Stimulated activated effector memory CD8-positive, alpha-beta T cell treated with anti-CD3 and anti-CD28 coated beads, Interleukin-12 subunit alpha, Interleukin-12 subunit beta, amount 100 ng/mL, for 72 hours (primary cell): Measurements from ENCODE around the gene IRF7.
"Not testable (repeated sequence)": the region's sequence is repeated elsewhere in the genome, so short reads cannot be mapped to it uniquely, and the experiment has no call there.

Experiments
- ATAC-seq: fragments of 150-1000 bp; cut with Tn5 transposase; 2 replicates; pipeline ENCODE4 v1.10.0; 2021
- DNase-seq, 2 donors: peaks; one replicate each; pipeline ENCODE4 v3.0.0; 2021 to 2022; ENCODE audit warnings: low spot score in 2 of 2
- H3K27ac Mint-ChIP-seq: one replicate; pipeline ENCODE4 v1.8.0; 2022; ENCODE audit warnings: mild to moderate bottlenecking, mixed read lengths
- H3K36me3 Mint-ChIP-seq: one replicate; pipeline ENCODE4 v1.8.0; 2022; ENCODE audit warnings: mild to moderate bottlenecking, mixed read lengths
- H3K4me1 Mint-ChIP-seq: one replicate; pipeline ENCODE4 v1.8.0; 2022; ENCODE audit warnings: mixed read lengths
- H3K4me3 Mint-ChIP-seq: one replicate; pipeline ENCODE4 v1.8.0; 2022; ENCODE audit warnings: mild to moderate bottlenecking, mixed read lengths
- H3K9me3 Mint-ChIP-seq: one replicate; pipeline ENCODE4 v1.8.0; 2022; ENCODE audit warnings: mixed read lengths

Gene IRF7

DNA sequence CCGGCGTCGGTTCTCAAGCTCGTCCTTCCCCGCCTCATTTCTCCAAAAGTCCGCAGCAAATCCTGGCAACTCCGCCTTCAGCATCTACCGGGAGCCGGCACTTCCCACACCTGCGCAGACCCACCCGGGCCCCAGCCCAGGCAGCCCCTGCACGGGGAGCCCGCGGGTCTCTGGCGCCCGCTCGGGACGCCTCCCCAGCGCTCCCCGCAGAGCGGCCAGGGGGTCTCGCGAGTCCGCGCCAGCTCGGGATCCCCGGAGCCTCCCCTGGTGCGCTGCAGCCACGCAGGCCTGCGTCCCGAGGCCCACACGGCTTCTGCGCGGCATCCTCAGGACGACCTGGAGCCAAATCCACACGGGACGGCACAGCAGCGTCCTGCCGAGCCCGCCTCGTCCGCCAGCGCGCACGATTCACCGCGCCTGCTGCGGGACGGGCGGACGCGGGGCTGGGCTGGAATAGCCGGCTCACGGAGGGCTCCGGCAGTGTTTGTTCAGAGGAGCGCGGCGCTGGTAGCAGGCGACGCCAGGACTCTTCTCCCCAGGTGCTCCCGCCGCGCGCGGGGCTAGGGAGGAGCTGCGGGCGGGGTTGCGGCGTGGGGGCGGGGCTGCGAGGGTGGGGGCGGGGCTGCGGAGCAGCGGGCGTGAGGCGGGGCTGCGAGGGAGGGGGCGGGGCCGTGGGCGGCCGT lies 40.3 kb downstream of the IRF7 start:
- Mint-ChIP-seq H3K9me3 (no peaks in the 10 kb centered on the region), H3K36me3 (peaks cover 40% of the 10 kb centered on the region), H3K4me1 (peaks cover 47% of the 10 kb centered on the region), H3K27ac (peak overlapping the region; percentile 99), H3K4me3 (peak overlapping the region; percentile 82)
- DNase-seq (no peak), ATAC-seq (peak; percentile 49)

DNA sequence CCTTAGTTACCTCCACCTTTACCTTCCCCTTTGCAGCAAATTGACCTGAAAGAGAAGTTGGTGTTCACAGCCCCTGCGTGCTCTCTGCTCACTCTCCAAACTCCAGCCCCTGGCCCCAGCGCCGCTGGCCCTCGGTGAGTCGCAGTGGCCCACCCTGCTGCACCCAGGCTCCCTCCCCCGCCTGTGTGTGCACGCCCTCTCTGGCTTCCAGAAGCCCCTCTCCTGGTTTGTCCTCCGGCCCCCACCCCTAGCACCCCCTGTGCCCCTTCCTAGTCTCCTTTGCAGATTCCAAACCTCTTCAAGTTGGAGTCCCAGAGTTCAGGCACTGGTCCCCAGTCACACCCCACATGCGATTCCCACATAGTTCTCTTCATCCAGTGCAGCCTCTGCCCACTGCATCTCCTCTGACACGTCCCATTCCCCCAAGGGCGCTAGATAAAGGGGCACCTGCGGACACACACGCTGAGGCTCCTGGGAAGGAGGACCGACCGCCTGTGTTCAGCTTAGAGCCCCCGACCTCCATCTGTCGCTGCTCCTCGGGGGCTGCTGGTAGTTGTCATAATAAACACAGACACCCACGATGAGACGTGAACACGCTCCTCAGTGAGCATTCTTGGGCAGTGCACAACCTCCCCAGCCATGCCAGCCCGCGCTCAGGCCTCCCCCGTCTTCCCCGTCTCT lies 41.0 kb downstream of the IRF7 start:
- H3K4me3 Mint-ChIP-seq = peak overlapping the region; percentile 82
- H3K27ac Mint-ChIP-seq = peak overlapping the region; percentile 58
- peaks cover 37% of the 10 kb centered on the region for H3K36me3 Mint-ChIP-seq
- no peaks in the 10 kb centered on the region for H3K9me3 Mint-ChIP-seq
- H3K4me1 Mint-ChIP-seq = peaks cover 40% of the 10 kb centered on the region
- ATAC-seq = no peak
- DNase-seq = peak in 1 of 2 donors; percentile 60

DNA sequence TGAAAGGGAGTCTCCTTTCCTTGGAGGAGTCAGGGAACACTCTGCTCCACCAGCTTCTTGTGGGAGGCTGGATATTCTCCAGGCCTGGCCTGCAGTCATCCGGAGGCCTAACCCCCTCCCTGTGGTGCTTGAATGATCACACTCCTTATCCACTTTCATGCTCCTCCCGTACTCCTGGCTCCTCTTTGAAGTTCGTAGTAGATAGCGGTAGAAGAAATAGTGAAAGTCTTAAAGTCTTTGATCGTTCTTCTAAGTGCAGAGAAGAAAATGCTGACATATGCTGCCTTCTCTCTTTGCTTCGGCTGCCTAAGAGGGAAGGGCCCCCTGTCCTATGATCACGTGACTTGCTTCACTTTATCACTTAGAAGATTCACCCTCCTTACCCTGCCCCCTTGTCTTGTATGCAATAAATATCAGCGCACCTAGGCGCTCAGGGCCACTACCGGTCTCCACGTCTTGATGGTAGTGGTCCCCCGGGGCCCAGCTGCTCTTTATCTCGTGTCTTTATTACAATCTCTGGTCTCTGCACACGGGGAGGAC lies 41.6 kb downstream of the IRF7 start:
- H3K27ac Mint-ChIP-seq = not testable (repeated sequence)

DNA sequence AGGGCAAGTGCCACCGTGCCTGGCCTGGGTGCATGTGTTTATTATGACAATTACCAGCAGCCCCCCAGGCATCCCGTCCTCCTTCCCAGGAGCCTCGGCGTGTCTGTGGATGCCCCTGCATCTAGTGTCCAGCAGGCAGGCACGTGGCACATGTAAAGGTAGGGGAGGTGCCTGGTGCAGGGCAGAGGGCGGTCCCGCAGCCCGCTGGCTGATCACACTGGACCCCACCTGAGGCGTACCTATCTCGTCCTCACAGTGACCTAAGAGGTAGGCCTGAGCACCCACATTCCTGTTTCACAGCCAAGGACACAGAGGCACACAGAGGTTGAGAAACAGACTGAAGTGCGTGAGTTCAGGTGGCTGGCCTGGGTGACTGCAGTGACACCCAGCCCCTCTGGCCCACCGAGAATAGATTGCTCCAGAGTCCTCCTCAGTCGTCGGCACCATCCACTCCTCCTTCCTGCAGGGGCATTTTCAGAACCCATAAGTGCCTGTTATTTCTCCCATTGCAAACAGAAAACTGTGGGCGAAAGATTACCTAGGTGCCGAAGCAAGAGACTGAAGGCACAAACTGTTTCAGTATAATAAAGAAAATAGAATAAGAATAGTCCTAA lies 42.5 kb downstream of the IRF7 start:
- DNase-seq = no peak
- H3K4me3 Mint-ChIP-seq = no peak overlapping the region
- H3K9me3 Mint-ChIP-seq = no peaks in the 10 kb centered on the region
- ATAC-seq = no peak
- H3K36me3 Mint-ChIP-seq = peaks cover 25% of the 10 kb centered on the region
- peaks cover 25% of the 10 kb centered on the region for H3K4me1 Mint-ChIP-seq
- no peak overlapping the region for H3K27ac Mint-ChIP-seq

More for the DNA sequence above, 41.6 kb downstream of the IRF7 start:
- ATAC-seq, H3K9me3 Mint-ChIP-seq, DNase-seq: not testable (repeated sequence)
- H3K36me3 Mint-ChIP-seq = peaks cover 33% of the 10 kb centered on the region
- H3K4me3 Mint-ChIP-seq = peak overlapping the region; percentile 82
- H3K4me1 Mint-ChIP-seq = peaks cover 33% of the 10 kb centered on the region

DNA sequence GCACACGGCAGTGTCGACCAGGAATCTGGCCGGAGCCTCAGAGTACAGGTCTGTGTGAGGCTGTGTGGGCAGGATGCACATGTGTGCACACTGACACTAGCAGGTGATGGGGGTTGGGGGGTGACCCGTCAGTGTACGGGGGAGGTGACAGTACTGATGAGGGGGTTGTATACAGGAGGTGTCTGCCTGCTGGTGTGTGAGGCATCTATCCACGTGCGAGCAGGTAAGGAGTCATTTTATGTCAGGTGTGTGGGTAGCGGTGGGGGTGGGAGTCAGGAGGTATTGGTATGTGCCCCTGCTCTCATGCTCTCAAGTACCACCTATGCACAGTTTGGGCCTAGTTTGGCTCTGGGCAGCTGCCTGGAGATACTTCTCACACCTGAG lies 44.0 kb downstream of the IRF7 start:
- Mint-ChIP-seq H3K9me3 (no peaks in the 10 kb centered on the region), H3K4me1 (peaks cover 14% of the 10 kb centered on the region), H3K4me3 (no peak overlapping the region), H3K27ac (no peak overlapping the region), H3K36me3 (peaks cover 26% of the 10 kb centered on the region)
- ATAC-seq (no peak), DNase-seq (no peak)

DNA sequence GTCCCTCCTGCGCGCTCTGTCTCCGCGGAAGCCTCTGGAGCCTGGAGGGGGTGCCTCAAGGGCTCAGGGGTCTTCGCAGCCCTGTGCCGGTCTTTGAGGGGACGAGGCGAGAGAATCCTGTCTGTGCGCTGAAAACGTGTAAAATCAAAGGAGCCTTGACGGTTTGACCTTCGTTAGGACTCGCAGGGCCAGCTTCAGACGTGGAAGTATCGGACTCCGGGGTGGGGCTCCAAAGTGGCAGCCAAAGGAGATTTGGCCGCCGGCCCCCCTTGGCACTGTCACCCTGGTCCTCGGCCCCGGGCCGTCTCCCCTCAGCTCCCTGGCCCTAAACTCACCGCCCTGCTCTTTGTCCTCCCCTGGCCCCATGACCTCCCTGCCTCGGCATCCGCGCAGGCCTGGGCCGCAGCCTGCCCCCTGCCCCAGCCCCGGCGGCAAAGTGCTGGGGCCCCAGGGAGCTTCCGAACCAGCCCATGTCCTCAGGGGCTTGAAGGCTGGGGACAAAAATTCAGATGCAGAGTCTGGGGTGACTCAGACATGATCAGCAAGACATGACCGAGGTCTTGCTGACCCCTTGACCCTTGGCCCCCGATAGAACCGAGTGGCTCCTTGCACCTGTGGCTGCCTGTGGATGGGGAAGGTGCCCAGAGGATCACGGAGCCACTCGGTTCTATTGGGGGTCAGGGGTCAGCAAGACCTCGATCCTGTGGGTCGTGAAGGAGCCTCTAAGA lies 46.4 kb downstream of the IRF7 start:
- Mint-ChIP-seq H3K36me3 (peaks cover 31% of the 10 kb centered on the region), H3K4me3 (peak overlapping the region; percentile 75), H3K4me1 (peaks cover 4% of the 10 kb centered on the region), H3K9me3 (no peaks in the 10 kb centered on the region), H3K27ac (peak overlapping the region; percentile 54)
- DNase-seq (no peak), ATAC-seq (no peak)

DNA sequence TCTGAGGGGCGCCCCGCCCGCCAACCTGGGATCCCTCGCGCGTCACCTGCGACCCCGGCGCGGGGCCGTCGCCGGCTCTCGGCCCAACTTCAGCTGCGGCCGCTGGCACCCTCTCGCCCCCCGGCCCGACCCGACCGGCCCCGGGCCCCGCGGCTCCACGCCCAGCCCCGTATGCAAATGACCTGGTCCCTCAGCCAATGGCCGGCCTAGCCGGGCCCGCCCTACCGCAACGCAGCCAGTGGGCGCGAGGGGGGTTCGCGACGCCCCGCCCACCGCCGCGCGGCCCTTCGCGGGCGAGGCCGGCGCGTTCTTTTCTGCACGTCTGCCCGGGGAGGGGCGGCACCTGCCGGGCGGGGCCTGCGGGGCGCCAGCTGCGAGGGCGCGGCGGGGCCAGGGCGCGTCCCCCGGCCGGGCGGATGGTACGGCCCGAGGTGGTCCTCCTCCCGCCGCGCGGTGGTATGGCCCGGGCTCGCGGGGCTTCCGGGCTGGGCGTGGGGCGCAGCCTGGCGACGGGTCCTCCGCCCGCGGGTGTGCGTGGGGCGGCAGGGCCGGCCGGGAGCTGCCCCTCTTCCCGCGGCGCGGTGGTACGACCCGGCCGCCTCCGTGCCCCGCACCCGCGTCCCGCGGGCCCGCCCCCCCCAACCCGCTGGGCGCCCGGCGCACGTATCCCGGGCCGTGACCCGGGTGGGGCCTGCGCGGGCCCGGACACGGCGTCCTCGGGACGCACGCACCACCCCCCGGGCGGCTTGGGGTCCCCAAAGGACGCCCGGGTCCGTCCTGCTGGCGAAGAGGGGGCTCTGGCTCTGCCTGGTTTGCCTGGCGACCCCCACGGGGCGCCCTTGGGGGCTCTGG lies 47.2 kb downstream of the IRF7 start:
- Mint-ChIP-seq H3K9me3 (no peaks in the 10 kb centered on the region), H3K4me1 (peaks cover 4% of the 10 kb centered on the region), H3K36me3 (peaks cover 39% of the 10 kb centered on the region), H3K4me3 (peak overlapping the region; percentile 75), H3K27ac (peak overlapping the region; percentile 54)
- ATAC-seq (peak; percentile 94), DNase-seq (peak; percentile 93 to 98)

DNA sequence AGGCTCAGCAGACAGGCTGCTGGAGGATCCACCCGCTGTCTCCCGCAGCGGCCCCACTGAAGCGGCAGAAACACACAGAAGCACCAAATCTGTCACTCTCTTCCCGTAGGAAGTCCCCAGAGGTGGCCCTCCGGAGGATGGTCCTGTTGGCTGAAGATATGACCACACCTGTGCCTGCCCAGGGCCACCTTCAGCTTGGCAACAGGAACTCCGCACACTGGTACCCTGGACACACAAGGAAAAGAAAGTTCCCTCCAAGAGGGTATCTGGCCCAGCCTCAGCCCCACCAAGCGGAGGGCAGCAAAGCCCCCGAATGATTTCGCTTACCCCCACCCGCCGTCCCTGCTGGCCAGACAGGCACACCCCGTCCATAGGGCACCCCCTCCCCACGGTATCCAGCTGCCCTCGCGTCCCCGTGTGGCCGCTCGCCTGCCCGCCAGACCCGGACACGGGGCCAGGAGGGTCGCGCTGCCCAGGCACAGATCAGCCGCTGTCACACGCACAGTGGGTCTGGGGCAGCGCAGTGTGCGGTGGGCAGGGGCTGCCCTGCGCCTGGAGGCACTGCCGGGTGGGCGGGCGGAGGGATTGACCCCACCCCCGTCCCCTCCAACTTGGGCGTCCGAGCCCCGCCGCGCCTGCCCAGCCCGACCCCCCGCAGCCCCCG lies 48.0 kb downstream of the IRF7 start:
- DNase-seq (no peak), ATAC-seq (no peak)
- Mint-ChIP-seq H3K4me1 (peaks cover 6% of the 10 kb centered on the region), H3K4me3 (peak overlapping the region; percentile 75), H3K9me3 (no peaks in the 10 kb centered on the region), H3K36me3 (peaks cover 44% of the 10 kb centered on the region), H3K27ac (no peak overlapping the region)

DNA sequence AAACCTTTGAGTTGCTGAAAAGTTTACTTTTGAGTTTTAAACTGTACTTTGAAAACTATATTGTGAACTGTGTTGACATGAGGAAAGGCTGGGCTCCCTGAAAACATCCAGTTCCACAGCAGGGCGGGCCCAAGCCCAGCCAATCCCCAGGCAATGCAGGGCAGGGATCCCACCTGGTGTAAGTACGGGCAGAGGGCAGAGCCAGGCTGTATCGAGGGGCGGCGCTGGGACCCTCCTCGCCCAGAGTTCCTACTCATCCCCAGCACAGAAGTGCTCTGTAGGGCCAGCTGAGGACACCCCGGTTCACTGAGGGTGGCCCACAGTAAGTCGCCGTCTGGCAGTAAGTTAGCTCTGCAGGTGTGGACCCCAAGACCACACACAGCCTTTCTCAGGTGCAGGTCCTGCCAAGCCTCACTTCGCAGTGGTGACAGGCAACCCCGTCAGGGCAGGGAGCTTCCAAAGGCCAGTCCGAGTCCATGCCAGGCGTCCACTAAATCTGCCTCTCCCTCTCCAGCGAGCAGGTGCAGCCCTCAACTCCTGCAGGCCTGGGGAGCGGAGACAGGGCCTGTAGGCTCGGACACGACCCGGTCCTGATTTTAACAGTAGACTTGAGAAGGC lies 48.6 kb downstream of the IRF7 start:
- H3K4me1 Mint-ChIP-seq = peaks cover 6% of the 10 kb centered on the region
- H3K4me3 Mint-ChIP-seq = peak overlapping the region; percentile 75
- H3K36me3 Mint-ChIP-seq = peaks cover 44% of the 10 kb centered on the region
- no peak for DNase-seq
- peak overlapping the region; percentile 37 for H3K27ac Mint-ChIP-seq
- ATAC-seq = no peak
- H3K9me3 Mint-ChIP-seq = no peaks in the 10 kb centered on the region

DNA sequence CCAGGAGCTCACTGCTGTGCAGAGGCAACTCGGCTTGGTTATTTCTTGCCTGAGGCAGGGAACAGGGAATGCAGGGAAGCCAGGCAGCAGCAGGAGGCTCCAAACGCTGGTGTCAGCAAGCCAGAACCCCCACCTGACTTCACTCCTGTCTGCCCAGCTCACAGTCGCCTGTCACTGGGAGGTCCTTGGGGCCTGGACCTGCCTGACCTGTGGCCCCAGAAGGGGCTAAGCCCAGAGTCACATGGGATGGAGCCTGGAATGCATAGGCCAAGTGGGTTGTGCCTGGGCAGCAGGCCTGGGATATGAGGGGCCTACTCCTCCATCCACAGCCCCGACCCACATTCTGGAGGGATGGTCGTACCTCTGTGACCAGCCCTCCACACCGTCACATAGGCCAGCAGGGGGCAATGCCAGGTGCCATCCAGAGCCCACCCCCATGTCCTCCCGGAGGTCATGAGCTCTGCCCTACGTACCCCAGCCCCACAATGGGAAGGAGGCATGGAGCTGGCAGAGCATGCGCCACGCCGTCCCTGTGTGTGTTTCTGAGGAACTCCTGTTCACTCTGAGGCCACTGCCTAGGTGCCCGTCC lies 49.7 kb downstream of the IRF7 start:
- no peak for ATAC-seq
- Mint-ChIP-seq H3K4me1 (peaks cover 12% of the 10 kb centered on the region), H3K27ac (no peak overlapping the region), H3K9me3 (no peaks in the 10 kb centered on the region), H3K36me3 (peaks cover 52% of the 10 kb centered on the region), H3K4me3 (peak overlapping the region; percentile 75)
- DNase-seq = no peak

DNA sequence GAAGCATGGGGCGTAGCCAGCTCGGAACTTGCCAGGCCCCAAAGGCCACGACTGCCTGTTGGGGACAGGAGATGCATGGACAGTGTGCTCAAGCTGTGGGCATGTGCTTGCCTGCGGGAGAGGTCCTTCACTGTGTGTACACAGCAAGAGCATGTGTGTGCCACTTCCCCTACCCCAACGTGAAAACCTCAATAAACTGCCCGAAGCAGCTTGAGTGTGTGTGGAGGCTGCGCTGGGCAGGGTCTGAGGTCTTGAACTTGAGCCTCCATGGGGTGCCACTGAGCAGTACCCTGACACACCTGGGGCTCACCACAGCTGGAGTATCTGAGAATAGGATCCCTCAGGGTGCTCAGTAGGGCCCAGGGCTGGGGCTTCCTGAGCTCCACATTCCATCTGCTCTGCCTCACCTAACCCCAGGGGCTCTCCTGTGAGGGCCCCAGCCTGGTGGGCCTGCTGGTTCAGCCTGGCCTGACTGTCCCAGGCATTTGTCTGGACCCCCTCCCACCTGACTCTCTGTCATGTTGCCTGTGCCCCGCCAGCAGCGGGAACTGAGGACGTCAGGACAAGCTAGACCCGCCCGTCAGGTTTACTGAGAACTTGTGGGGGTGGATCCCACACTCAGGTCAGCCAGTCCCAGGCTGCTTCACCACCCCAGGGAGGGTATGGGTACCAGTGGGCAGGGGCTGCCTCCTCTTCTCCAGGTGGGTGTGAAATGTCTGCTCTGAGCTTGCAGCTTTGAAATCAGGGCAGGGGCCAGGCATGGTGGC lies 51.8 kb downstream of the IRF7 start:
- no peaks in the 10 kb centered on the region for H3K9me3 Mint-ChIP-seq
- peaks cover 20% of the 10 kb centered on the region for H3K4me1 Mint-ChIP-seq
- ATAC-seq (no peak), DNase-seq (no peak)
- peak overlapping the region; percentile 63 for H3K27ac Mint-ChIP-seq
- H3K4me3 Mint-ChIP-seq = no peak overlapping the region
- peaks cover 60% of the 10 kb centered on the region for H3K36me3 Mint-ChIP-seq

DNA sequence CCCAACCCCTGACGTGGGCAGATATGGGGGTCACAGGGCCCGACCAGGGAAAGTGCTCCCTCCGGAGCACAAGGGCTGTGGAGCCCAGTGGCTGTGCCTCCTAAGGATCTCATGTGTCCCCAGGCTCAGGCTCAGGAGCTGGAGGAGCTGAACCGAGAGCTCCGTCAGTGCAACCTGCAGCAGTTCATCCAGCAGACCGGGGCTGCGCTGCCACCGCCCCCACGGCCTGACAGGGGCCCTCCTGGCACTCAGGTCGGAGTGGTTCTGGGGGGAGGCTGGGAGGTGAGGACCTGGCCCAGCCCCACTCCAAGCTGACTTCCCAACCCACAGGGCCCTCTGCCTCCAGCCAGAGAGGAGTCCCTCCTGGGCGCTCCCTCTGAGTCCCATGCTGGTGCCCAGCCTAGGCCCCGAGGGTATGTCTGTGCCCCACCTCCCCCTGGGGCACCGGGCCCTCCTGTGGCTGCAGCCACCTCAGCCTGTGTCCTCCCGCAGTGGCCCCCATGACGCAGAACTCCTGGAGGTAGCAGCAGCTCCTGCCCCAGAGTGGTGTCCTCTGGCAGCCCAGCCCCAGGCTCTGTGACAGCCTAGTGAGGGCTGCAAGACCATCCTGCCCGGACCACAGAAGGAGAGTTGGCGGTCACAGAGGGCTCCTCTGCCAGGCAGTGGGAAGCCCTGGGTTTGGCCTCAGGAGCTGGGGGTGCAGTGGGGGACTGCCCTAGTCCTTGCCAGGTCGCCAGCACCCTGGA lies 52.5 kb downstream of the IRF7 start:
- Mint-ChIP-seq H3K27ac (no peak overlapping the region), H3K9me3 (no peaks in the 10 kb centered on the region), H3K36me3 (peaks cover 59% of the 10 kb centered on the region), H3K4me1 (peaks cover 20% of the 10 kb centered on the region), H3K4me3 (no peak overlapping the region)
- DNase-seq = no peak
- ATAC-seq = no peak
